GM21381 (cell line): ENCODE data around the gene HIBCH.
"Not testable (repeated sequence)": the region's sequence is repeated elsewhere in the genome, so short reads cannot be mapped to it uniquely, and the experiment has no call there.

Source experiments
- ATAC-seq: cut with Tn5 transposase; IDR thresholded peaks from one replicate; pipeline ENCODE4 v1.9.1; 2021; ENCODE audit warnings: mild to moderate bottlenecking, moderate library complexity; ENCODE audit not compliant: unreplicated experiment

The HIBCH gene

GRCh38 chr2:190319555-190320498 is at the start of gene HIBCH:
Gene HIBCH (minus strand): TSS chr2:190319826. CDS start chr2:190319750, 76 bp downstream.
- peak; percentile 93 for ATAC-seq

GRCh38 chr2:190367091-190367490 is 47.5 kb upstream of the HIBCH start:
- ATAC-seq, result no peak

- no peak for ATAC-seq
Observed at GRCh38 chr2:190366248-190366753, 46.7 kb upstream of the HIBCH start.

GRCh38 chr2:190365499-190366204 is 46.0 kb upstream of the HIBCH start:
- no peak for ATAC-seq

- ATAC-seq, result no peak
Observed at GRCh38 chr2:190362894-190363293, 43.3 kb upstream of the HIBCH start.

- no peak for ATAC-seq
Observed at GRCh38 chr2:190361572-190361971, 41.9 kb upstream of the HIBCH start.

GRCh38 chr2:190360965-190361364 is 41.3 kb upstream of the HIBCH start:
- no peak for ATAC-seq

GRCh38 chr2:190360561-190360960 is 40.9 kb upstream of the HIBCH start:
- ATAC-seq, result no peak

- ATAC-seq, result not testable (repeated sequence)
Observed at GRCh38 chr2:190358655-190359448, 39.2 kb upstream of the HIBCH start.

GRCh38 chr2:190357600-190357999 is 38.0 kb upstream of the HIBCH start:
- no peak for ATAC-seq

- no peak for ATAC-seq
Observed at GRCh38 chr2:190355968-190356644, 36.5 kb upstream of the HIBCH start.

GRCh38 chr2:190354003-190354690 is 34.5 kb upstream of the HIBCH start:
- no peak for ATAC-seq

GRCh38 chr2:190353537-190353899 is 33.9 kb upstream of the HIBCH start:
- no peak for ATAC-seq

- ATAC-seq, result no peak
Observed at GRCh38 chr2:190352668-190353536, 33.3 kb upstream of the HIBCH start.

GRCh38 chr2:190351955-190352354 is 32.3 kb upstream of the HIBCH start:
- ATAC-seq, result no peak

GRCh38 chr2:190350371-190350770 is 30.7 kb upstream of the HIBCH start:
- no peak for ATAC-seq

- peak; percentile 78 for ATAC-seq
Observed at GRCh38 chr2:190344276-190344827, 24.7 kb upstream of the HIBCH start.

- ATAC-seq, result peak; percentile 64
Observed at GRCh38 chr2:190343536-190344275, 24.1 kb upstream of the HIBCH start, which contains the start of gene INPP1. Gene INPP1 (plus strand): TSS chr2:190343589. CDS start chr2:190360103, 16,514 bp downstream.
